ENCODE data around the gene ZBED1. TPM values are rescaled to one million over a fixed set of nuclear protein-coding genes. Genes with fewer than 3 reads are reported as not detected.

The ZBED1 gene
- total RNA-seq = 35.2 and 35.3 TPM in 2 replicates

DNA sequence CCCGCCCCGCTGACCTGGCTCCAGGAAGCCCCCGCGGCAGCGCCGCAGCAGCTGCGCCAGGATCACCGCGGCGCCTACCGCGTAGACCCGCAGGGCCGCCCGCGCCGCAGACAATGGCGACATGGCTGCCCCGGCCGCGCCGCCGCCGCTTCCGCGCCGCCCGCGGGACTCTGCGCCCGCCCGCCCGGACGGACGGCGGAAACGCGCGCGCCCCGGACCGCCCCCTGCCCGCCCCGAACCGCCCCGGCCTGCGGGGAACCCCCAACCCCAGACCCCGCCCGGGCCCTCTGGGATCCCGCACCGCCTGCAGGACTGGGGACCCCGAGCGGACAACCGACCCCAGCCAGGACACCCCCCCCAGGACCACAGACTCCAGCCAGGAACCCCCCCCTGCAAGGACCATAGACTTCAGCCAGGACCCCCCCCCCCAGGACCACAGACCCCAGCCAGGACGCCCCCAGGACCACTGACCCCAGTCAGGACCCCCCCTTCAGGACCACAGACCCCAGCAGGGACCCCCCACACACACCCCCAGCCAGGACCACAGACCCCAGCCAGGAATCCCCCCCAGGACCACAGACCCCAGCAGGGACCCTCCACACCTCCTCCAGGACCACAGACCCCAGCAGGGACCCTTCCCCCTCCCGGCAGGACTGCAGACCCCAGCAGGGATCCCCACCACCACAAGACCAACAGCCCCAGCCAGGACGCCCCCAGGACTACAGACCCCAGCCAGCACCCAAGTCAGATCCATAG lies at the start of gene ZBED1, which contains the start of gene DHRSX:
TSS of gene ZBED1 (minus strand) at position 174 of the 756 bp plus-strand sequence. CDS start 10,257 bp downstream, outside the sequence.
TSS of gene DHRSX (minus strand) at position 174 of the 756 bp plus-strand sequence. CDS start at position 123, 51 bp downstream.

Other genes starting within 250 kb of the ZBED1 start
- 18.9 and 22.0 TPM in 2 replicates for gene DHRSX, start within 50 bp of the ZBED1 start, total RNA-seq
- gene CD99, start 190.3 kb upstream of the ZBED1 start, total RNA-seq = 82.6 and 154 TPM in 2 replicates